ENCODE measurements around the gene HTR5A.

HTR5A gene

DNA sequence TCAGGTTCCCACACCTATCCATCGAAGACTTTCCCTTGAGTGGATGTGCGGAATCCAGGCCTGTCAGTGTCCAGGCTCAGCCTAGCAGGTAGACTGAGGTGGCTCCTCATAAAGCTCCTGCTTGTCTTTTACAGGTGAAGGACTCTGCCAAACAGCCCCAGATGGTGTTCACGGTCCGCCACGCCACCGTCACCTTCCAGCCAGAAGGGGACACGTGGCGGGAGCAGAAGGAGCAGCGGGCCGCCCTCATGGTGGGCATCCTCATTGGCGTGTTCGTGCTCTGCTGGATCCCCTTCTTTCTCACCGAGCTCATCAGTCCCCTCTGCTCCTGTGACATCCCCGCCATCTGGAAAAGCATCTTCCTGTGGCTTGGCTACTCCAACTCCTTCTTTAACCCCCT lies 13.9 kb downstream of the HTR5A start:
- DNase-seq (ENCODE audit: extremely low spot score, insufficient read length, low read depth) (no peak), FAIRE-seq (no peak)

DNA sequence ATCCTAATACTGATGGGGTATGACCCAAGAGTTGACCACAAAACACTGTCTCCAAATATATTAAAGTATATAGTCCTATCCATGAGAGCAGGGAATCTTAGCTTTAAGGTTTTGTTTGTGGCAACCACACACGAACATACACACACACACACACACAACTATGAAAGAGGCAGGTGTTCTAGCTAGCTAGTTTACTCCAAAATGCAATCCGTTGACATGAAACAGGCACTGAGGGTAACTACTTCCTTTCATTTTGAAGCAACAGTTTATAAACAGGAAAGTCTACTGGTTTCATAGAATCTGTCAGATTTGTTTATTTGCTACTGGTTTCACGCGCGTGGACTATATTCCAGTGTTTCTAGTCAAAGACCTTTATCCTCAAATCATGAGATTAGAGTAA lies 14.8 kb downstream of the HTR5A start:
- no peak for DNase-seq (ENCODE audit: extremely low spot score, insufficient read length, low read depth)
- FAIRE-seq: no peak

DNA sequence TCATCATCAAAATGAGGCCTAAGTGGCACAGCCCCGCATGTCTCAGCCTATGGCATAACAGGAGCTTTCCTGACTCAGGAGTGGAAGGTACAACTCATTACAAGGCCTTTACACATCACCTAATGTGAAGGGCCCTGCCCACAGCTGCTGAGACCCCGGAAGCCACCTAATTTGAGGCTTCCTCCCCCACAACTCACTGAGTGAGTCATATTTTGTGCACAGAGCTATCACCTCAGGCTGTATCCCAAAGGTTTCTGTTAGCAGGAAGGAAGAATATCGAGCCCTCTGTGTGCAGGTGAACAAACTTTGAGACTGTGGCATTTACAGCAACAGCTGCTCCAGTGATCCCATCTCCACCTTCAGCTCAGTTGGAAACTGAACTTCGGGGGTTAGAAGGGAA lies 20.6 kb downstream of the HTR5A start:
- DNase-seq (ENCODE audit: extremely low spot score, insufficient read length, low read depth) (no peak), FAIRE-seq (no peak)

DNA sequence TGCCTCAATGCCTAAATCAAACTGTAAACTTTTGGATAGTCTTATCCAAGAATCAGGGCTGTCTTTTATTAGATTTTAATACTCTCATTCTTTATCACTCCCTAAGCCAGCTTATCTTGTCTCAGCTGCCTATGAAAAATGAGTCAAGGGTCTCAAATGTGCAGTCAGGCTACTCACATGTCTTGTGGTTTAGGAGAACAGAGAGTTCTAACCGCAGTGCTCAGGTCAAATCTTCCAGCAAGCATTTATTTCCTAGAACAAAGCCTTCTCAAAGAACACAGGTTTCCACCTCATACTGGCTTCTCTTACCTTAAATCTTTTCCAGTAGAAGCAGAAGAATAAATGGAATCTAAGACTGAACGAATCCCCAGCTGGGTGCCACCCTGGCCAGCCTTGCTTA lies 23.5 kb downstream of the HTR5A start:
- FAIRE-seq (no peak), DNase-seq (ENCODE audit: extremely low spot score, insufficient read length, low read depth) (no peak)

DNA sequence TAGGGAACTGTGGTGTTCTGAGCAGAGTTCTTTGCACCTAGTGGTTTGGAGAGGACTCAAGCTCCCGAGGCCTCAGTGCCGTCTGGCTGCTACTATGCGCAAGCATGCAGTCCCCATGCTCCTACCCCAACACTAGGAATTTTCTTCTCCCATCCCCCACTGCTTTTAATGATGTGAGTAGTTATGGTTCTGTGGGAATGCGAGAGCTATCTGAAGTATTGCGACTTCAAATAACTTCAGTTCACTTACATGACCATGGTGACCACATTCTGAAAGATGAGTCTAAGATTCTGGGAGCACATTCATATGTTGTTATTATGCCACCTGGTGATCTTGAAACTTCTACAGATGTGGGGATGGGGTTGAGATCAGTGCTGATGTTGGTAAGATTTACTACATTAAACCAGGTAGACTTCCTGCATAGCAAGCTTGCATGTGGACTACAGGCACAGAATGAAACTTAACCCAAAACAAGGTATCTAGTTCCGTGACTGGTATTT lies 24.6 kb downstream of the HTR5A start:
- no peak for DNase-seq (ENCODE audit: extremely low spot score, insufficient read length, low read depth)
- FAIRE-seq: no peak

DNA sequence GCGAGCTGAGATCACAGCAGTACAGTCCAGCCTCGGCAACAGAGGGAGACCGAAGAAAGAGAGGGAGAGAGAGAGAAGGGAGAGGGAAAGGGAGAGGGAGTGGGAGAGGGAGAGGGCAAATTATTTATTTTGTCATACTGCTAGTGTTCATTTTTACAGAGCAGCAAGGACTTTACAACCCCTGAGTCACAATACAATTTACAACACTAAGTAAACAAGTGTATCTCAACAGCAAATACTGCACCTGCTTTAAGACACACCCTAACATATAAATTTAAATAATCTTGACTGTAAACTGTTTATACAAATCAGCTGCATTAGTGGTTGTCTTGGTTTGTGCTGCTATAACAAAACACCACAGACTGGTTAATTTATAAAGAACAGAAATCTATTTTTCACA lies 27.2 kb downstream of the HTR5A start:
- FAIRE-seq (no peak), DNase-seq (ENCODE audit: extremely low spot score, insufficient read length, low read depth) (no peak)

DNA sequence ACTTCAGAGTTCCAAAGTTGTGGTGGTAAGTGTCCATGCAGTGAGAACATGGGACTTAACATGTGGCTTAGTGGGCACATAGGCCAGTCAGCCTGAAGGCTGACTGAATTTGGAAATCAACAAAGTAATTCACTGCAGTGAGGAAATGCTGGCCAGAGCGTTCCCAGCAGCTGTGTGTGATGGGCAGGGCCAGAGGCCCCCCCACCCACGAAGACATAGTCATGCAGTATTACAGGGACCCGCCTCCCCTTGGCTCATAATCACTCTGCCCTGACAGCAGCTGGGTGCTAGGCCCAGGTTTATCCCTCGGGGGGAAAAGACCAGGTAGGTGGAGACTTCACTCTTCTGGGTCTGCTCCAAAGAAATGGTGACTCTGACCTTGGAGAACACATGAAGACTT lies 33.7 kb downstream of the HTR5A start:
- DNase-seq (ENCODE audit: extremely low spot score, insufficient read length, low read depth): no peak
- FAIRE-seq: no peak

DNA sequence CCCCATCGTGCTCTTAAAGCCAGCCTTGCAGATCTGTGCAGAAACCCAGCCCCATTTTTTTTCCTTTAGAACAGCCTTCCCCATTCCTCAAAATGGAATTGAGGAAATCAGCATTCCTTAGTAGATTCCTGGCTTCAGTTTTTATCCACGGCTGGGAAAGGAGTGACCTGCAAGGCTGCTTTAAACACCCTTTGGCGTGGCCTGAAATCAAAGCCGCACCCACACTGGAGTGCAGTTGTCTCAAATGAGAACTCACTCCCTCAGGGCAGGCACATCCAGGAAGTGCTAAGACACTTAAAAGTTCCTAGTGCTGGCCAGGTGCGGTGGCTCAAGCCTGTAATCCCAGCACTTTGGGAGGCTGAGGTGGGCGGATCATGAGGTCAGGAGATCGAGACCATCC lies 34.8 kb downstream of the HTR5A start:
- DNase-seq (ENCODE audit: extremely low spot score, insufficient read length, low read depth): no peak
- no peak for FAIRE-seq

DNA sequence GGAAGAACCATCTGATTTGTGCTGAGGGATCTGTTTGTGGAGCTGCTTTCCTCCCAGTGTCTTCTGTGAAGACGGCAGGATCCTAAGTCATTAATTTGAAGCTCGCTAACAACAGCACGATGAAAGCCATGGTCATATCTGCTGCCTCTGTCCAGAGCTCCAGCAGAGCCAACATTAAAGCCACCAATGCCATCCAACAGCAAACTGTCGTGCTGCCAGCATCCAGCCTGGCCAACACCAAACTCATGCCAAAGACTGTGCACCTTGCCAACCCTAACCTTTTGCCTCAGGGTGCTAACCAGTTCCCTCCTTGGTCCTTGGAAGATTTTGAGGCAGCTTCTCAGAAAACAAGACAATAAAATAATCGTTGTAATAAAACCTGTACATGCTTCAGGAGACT lies 36.2 kb downstream of the HTR5A start:
- DNase-seq (ENCODE audit: extremely low spot score, insufficient read length, low read depth) (no peak), FAIRE-seq (no peak)

DNA sequence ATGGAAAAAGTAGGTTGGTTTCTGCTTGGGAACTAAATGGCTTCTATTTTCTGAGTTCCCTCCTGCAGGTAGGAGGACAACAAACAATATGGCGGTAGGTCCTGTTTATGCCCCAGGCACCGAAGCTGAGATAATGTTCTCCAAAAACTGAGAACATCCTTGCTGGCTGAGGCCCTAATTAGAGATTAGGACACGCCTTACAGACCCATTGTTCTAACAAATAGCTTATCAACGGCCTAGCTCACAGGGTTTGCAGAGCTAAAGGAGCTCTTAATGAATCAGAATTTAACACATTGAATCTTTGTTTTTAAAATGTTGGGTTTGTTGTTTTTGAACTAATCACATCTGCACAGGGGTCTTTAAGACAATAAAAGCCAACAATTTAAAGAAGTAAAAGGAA lies 37.0 kb downstream of the HTR5A start:
- FAIRE-seq (no peak), DNase-seq (ENCODE audit: extremely low spot score, insufficient read length, low read depth) (no peak)

DNA sequence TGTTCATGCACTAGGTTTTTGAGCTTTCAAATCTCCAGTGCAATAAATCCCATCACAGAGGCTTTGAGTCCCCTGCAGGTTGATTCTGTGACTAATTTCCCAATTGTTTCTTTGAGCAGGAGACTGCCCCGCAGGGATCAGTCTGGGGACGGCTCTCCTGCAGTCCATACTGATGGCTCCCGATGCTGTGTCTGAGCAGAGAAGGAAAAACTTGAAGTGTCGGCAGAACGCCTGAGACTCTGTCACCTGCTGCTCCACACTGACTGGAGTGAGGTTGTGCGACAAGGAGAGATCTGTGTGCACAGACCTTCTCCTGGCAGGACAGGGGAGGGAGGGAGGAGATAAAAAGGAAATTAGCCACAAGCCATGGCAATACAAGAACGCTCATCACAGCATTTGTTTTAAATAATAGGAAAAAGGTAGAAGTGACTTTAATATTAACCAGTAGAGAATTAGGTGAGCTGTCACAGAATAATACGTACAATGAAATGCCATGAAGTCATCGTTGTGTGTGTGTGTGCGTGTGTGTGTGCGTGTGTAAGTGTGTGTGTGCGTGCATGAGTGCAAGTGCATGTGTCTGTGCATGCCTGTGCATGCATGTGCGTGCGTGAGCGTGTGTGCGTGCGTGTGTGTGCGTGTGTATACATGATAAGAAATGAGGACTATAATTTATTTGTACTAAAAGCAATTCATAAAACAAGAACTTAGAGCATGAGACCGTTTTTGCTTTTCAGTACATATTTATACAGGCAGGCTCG lies 38.2 kb downstream of the HTR5A start:
- FAIRE-seq: no peak
- DNase-seq (ENCODE audit: extremely low spot score, insufficient read length, low read depth): no peak

DNA sequence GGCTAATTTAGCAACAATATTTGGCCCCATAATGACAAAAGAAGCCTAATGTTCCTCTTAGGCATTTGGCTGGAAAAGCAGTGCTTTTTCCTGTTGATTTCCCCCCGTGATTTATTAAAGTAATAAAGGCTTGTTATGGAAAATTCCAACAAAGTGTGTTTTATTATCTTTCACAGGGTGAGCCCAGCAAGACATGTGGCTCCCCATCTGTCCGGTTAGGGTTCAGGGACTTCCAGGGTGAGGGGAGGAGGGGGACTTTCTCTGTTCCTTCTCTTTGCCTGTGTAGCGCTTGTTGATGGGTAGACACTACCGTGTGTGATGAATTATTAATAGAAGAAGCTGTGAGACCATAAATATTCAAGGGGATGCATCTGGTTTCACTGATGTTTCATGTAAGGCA lies 39.0 kb downstream of the HTR5A start:
- FAIRE-seq (no peak), DNase-seq (ENCODE audit: extremely low spot score, insufficient read length, low read depth) (no peak)

DNA sequence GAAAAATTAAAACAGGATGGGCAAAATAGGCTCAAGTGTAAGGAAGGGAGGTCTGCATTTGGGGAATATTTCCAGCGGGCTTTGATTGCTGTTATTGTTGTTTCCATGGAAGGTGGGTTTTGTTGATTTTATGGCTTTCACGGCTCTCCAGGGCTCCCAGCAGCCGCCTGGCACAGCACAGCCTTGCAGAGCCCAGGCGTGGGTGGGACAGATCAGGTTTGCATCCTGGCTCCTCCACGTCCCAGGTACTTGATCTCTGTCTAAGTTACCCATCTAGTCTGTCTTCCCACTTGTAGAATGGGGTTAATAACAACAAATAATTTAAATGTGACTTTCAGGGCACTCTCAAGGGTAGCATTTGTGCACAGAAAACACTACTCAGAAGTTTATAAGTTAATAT lies 45.2 kb downstream of the HTR5A start:
- DNase-seq (ENCODE audit: extremely low spot score, insufficient read length, low read depth): no peak

DNA sequence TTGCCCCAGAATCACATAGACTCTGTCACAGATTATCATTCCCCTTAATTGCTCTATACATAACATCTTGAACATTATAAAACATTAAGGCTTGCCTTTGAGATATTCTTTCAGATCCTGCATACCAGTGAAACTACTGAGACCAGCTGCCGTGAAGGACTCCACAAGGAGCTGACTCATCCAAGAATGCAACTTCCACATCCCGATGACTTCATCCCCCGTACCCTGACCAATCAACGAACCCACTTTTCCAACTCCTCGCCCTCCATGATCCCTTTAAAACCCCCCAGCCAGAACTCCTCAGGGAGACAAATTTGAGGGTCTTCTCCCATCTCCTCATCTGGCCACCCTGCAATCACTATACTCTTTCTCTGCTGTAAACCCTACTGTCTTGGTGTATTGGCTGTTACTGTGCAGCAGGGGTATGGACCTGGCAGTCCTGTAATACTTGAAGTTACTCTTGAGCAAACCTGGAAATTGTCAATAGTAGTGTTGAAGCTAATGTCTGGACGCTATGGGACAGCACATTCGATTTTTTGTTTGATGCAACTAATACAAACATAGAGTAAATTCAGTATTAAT lies 49.8 kb downstream of the HTR5A start:
- FAIRE-seq (no peak), DNase-seq (ENCODE audit: extremely low spot score, insufficient read length, low read depth) (no peak)

More for the DNA sequence above, 45.2 kb downstream of the HTR5A start:
- no peak for FAIRE-seq

DNA sequence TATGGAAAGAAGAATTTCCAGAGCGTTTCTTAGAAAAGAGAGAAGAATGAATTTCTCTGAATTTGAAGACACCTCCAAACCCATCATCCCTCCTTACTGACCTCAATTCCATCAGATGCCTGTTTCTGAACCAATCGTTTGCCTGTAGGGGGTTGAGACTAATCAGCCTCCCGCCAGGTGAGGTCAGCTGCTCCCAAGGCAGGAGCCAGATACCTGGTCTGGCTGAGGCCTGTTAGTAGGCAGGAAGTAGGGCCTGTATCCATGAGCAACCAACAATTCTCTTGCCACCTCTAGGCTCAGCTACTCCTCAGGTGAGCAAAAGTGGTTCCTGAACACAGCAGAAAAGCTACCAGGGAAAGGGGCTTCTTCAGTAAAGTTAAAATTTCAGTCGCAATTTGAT lies 50.3 kb downstream of the HTR5A start:
- DNase-seq (ENCODE audit: extremely low spot score, insufficient read length, low read depth): no peak
- FAIRE-seq: no peak

DNA sequence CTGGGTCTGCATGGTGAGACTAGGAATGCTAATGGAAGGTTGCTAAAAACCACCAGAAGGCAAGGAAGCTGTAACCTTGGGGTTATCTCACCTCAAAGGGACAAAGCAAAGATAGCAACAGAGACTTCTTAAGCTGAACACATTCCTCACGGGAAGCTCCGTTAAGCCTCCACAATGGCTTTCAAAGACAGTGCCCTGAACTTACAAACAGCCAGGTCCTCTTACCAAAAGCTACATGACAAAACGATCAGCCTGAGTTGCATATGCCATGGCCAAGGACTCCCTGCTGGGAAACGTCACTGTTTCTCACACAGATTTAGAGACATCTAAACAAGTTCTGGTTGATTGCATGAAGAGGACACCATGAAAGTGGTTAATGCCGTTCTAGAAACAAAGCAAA lies 52.7 kb downstream of the HTR5A start:
- FAIRE-seq: no peak
- no peak for DNase-seq (ENCODE audit: extremely low spot score, insufficient read length, low read depth)

DNA sequence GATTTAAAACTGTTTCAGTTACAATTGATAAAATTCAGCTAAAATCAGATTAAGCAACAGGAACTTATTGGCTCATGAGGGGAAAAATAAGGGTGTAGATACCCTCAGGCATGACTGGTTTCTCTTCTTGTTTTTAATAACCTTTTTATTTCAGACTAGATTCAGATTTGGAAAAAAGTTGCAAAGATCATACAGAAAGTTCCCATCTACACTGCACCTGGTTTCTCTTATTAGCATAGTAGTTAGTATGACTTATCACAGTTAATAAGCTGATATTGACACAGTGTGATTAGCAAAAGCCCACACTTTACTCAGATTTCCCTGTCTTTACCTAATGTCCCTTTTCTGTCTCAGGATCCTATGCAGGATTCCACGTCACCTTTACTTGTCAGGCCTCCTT lies 53.3 kb downstream of the HTR5A start:
- FAIRE-seq: no peak
- no peak for DNase-seq (ENCODE audit: extremely low spot score, insufficient read length, low read depth)

DNA sequence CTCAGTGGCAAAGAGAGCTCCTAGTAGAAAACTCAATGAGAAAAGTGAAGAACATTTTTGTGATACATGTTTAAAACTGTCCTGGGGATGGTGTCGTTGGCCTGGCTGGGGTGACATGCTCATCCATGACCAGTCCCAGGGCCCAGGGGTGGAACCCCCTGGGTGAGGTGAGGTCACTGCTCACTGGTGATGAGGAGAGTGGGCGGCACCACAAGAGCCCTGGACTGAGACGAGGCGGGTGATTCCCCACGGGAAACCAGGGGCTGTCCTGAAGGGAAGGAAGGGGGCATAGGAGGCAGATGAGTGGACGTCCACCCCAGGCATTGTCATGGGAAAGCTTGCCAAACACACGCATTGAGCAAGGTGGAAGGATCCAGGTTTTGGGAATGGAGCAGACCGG lies 54.6 kb downstream of the HTR5A start:
- FAIRE-seq (no peak), DNase-seq (ENCODE audit: extremely low spot score, insufficient read length, low read depth) (no peak)

DNA sequence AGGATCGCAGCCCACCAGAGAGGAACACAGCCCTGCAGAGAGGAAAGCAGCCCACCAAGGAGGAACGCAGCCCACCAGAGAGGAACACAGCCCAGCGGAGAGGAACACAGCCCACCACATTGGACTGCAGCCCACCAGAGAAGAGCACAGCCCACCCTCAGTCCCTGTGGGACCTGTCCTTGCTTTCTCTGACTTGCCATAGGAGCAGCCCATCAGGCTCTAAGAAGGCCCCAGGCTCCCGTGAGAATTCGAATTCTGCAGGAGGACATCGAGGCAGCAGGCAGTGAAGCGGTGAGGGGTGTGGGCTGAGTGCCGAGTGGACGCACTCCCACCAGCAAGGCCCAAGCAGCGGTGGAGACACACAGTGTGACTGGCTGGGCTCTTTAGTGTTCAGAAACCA lies 59.1 kb downstream of the HTR5A start:
- DNase-seq (ENCODE audit: extremely low spot score, insufficient read length, low read depth): no peak
- no peak for FAIRE-seq

DNA sequence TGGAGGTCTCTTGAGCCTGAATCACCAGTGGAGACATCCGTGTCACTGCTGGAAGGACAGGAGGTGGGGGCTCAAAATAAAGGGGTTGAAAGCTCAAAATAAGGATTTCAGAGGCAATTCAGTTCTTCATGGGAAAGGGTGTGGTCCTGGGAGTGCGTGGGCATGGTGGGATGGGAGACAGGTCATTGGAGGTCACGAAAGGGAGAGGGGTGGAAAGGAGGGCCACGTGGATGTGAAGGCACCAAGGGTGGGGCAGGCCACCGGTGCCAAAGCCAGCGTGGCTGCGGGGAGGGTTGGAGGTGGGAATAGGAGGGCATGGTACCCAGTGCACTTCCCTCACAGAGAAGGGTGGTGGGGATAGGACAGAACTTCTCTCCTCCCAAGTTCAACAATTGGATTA lies 59.7 kb downstream of the HTR5A start:
- FAIRE-seq (no peak), DNase-seq (ENCODE audit: extremely low spot score, insufficient read length, low read depth) (no peak)

DNA sequence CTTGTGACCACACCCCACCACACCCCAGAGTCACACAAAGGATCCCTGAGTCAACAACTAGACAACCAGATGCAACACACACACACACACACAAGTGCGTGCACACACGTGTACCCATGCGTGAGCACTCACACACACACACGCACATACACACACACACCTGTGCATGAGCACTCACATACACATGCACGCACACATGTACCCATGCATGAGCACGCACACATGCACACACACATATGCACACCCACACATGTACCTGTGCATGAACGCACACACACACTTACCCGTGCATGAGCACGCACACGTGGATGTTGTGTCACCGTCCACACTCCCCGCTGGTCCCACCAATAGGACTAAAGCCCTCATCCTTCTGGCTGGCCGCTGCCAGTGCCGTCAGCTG lies 60.4 kb downstream of the HTR5A start:
- no peak for FAIRE-seq
- DNase-seq (ENCODE audit: extremely low spot score, insufficient read length, low read depth): no peak

DNA sequence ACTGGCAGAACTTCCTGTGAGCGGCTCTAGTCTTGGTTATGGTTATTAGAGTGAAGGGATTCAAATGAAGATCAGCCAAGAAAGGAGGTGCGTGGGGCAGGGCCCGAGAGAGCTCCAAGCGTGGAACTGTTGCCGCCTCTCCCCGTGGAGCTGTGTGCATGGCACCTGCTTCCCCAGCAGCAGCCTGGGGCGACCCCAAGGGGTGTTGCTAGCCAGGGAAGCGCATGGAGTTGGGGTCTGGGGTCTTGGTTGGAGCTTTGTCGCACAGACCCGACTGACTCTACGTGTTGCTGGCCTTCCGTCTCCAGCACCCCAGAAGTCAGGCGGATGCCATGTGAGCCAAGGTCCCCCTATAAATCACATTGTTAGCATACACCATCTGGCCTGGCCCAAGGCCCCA lies 61.0 kb downstream of the HTR5A start:
- FAIRE-seq (no peak), DNase-seq (ENCODE audit: extremely low spot score, insufficient read length, low read depth) (no peak)

Data from GM18507 (cell line).